HG03571 (cell line): ENCODE data around the gene PSMB5.

Source experiments
- ATAC-seq: cut with Tn5 transposase; IDR thresholded peaks from one replicate; pipeline ENCODE4 v1.9.1; 2021; ENCODE audit not compliant: unreplicated experiment

The PSMB5 gene

GRCh38 chr14:23060536-23061260 lies 26.0 kb upstream of the PSMB5 start:
- no peak for ATAC-seq

GRCh38 chr14:23058654-23059504 lies 24.2 kb upstream of the PSMB5 start:
- no peak for ATAC-seq

GRCh38 chr14:23057757-23058653 lies 23.3 kb upstream of the PSMB5 start:
- ATAC-seq = peak; percentile 57

- ATAC-seq = no peak
Observed at GRCh38 chr14:23056956-23057756, 22.5 kb upstream of the PSMB5 start, which contains the start of gene CDH24. Gene CDH24, minus strand, starts transcription at chr14:23057520. Its CDS starts 1,787 bp downstream, at chr14:23055733.

- peak; percentile 40 for ATAC-seq
Observed at GRCh38 chr14:23056145-23056955, 21.6 kb upstream of the PSMB5 start.

GRCh38 chr14:23055621-23056144 lies 21.0 kb upstream of the PSMB5 start:
- no peak for ATAC-seq

GRCh38 chr14:23055147-23055550 lies 20.4 kb upstream of the PSMB5 start:
- ATAC-seq = no peak

- ATAC-seq = no peak
Observed at GRCh38 chr14:23054000-23054811, 19.5 kb upstream of the PSMB5 start.

GRCh38 chr14:23053426-23053825 lies 18.7 kb upstream of the PSMB5 start:
- ATAC-seq = no peak

GRCh38 chr14:23052671-23053070 lies 18.0 kb upstream of the PSMB5 start:
- no peak for ATAC-seq

- ATAC-seq = no peak
Observed at GRCh38 chr14:23052182-23052623, 17.5 kb upstream of the PSMB5 start.

GRCh38 chr14:23051141-23052057 lies 16.7 kb upstream of the PSMB5 start:
- no peak for ATAC-seq

- no peak for ATAC-seq
Observed at GRCh38 chr14:23049011-23049410, 14.3 kb upstream of the PSMB5 start.

- ATAC-seq = no peak
Observed at GRCh38 chr14:23047751-23048693, 13.3 kb upstream of the PSMB5 start.

- no peak for ATAC-seq
Observed at GRCh38 chr14:23047034-23047634, 12.4 kb upstream of the PSMB5 start.
